Measurements from ENCODE around the gene SIVA1.

Gene SIVA1

DNA sequence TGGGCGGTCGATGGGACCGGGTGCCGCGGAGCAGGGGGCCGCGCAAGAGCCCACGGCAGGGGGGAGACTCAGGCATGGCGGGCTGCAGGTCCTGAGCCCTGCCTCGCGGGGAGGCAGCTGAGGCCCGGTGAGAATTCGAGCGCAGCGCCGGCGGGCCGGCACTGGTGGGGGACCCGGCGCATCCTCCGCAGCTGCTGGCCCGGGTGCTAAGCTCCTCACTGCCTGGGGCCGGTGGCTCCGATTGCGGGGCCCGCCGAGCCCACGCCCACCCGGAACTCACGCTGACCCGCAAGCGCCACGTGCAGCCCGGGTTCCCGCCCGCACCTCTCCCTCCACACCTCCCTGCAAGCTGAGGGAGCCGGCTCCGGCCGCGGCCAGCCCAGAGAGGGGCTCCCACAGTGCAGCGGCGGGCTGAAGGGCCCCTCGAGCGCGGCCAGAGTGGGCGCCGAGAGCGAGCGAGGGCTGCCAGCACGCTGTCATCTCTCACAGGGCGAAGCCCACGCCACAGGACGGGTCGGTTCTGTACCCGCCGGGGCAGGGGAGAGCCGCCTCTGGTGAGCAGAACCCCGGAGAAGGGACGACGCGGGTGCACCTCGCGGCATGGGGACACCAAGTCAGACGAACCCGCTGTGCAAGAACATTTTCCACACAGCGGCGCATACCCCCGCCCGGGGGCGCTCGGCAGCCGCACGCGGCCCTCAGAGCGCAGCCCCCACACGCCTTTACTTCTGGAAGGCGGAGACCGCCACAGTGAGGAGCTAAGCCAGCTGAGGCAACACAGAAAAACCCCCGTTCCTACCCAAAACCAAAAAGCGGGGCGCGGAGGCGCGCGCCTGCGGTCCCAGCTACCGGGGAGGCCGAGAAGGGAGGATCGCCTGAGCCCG lies 1.2 kb upstream of the SIVA1 start:
- DNase-seq (ENCODE audit: low read depth) = no peak

DNA sequence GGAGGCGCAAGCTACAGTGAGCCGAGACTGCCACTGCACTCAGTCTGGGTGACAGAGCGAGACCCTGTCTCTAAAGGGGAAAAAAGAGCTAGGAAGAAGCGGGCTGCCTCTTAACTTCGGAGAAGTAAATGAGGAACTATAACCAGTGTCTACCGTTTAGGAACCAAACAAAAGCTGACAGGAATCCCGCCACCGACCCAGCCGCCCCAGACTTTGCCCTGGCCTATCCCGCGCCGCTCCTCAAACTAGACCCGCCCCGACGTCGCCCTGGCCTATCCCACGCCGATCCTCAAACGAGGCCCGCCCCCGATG lies 568 bp upstream of the SIVA1 start:
- no peak for DNase-seq (ENCODE audit: low read depth)

DNA sequence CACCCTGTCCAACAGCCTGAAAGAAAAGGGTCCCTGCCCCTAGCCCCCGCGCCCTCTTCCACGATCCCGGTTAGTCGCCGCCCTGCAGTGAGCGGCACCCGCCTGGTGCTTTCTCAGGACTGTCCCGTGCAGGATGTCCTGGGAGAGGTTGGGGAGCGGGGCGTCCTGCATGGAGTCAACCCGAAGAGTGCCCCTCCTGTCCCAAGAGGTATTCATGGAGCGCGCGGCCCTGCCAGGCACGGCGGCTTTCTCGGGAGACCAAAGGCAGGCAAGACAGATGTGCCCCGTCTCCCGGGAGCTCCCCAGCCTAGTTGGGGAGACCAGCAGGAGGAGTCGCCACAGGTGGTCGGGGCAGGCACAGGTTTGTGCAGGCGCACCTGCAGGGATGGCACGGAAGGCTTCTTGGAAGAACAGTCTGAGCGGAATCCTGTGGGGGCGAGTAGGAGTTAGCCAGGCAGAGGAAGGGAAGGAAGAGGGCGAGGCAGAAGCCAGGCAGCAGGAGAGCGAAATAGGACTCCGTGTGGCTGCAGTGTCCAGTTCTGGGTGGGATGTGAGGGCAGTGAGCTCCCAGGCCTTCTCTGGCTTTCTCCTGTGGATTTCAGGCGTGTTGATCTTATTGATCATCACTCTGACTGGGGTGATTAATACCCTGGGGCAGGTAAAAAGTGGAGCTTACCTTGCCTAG lies 723 bp downstream of the SIVA1 start:
- DNase-seq (ENCODE audit: low read depth) = no peak

DNA sequence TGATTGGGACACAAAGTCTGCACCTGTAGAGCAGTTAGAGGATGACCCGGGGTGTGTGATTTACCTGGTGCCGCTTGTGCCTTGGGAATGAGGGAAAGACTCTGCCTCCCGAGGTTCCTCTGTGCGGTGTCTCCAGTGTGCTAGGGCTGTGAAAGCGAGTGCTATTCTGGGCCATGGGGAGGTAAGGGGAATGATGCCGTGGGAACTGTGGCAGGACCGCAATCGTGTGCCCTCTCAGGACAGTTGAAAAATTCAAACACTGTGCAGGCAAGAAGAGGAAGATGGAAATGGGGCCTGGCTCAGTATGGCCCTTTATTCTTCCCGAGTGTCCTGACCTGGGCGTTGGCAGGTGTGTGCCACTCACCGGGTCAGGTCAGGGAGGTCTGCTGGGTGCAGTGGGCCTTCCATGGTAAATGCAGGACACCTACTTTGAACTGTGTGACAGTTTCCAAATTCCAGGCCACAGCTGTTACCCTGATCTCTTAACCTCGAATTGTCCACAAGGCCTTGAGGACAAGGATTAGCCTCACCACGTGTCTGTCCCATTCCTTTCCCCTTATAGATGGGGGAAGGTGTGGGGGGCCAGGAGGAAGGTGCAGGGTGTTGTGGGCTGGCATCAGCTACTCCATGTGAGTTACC lies 1.4 kb downstream of the SIVA1 start:
- DNase-seq (ENCODE audit: low read depth) = no peak

DNA sequence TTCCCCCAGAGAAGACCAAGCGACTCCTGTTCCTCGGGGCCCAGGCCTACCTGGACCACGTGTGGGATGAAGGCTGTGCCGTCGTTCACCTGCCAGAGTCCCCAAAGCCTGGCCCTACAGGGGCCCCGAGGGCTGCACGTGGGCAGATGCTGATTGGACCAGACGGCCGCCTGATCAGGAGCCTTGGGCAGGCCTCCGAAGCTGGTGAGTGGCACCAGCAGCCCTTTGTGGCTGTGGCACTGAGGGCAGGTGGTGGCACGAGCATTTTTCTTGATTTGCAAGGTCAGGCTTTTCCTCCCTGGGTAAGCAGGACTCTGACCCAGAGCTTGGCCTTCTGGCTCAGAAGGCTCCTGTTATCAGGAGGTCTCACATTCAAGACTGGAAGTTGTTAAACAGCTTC lies 2.7 kb downstream of the SIVA1 start:
- no peak for DNase-seq (ENCODE audit: low read depth)

DNA sequence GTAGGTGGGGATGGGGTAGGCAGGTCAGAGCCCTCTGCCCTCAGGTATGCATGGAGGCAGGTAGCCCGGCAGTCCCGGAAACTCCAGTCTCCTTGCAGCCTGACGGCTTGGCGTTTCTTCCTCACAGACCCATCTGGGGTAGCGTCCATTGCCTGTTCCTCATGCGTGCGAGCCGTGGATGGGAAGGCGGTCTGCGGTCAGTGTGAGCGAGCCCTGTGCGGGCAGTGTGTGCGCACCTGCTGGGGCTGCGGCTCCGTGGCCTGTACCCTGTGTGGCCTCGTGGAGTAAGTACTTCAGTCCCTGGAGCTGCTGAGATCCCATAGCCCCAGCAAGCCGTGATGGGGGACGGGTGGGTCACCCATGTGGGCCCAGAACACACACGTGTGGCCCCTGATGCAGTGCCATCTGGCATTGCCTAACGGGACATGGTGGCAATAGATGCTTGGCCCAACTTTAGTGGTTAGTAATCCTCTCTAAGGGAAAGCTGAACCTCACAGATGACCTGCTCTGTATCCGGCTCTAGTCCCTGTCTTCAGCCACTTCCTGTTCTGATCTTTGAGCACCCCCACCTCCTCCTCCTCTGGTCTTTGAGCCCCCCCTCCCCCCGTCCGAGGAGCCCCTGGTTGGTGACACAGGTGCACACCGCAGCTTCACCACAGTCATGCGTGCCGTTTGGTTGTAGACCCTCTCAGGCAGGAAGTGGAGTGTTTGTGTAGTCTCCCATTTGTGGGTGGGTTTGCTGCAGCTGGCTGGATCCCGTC lies 3.7 kb downstream of the SIVA1 start:
- no peak for DNase-seq (ENCODE audit: low read depth)

DNA sequence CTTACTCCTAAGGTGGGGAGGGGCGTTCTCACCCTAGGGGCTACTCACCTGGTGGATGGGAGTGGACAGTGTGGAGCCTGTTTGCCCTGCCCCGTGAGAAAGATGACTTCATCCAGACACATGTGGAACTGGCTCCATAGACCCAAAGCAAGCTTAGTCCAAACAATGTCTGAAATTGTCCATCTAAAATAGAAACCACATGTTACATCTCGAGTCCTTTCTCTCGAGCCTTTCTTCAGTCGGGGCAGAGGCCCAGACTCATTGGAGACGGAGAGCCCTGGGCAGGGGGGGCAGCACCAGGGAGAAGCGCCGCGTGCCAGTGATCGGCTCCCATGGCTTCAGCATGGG lies 4.3 kb downstream of the SIVA1 start:
- DNase-seq (ENCODE audit: low read depth) = no peak

DNA sequence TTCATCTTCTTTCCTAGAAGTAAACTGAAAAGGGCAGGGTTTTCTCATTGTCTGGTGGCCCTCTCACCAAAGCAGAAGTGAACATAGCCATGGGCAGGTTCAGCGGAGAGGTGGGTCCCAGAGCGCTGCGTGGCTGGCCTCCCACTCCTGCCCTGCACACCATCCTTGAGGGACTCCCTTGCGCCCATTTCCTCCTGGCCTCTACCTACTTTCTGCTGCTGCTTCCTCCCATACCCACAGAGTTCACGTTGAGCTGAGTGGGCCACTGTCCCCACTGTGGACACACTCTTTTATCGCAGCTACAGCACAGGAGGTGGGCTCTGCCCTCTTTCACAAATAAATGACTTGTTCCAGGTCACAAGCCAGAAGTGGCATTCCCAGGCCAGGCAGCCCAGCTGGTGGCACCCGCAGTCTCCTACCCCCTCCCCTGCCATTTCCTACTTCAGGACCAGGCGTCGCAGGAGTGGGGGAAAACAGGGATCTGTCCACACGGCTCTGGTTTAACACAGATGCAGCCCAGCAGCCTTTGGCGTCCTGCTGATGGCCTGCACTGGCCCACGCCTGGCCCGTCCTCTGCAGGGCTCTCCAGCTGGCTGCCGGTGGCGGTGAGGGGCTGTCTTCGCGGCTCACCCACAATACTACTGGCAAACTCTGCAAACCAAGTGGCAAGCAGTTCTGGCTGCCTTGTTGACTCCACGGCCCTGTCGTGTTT lies 4.9 kb downstream of the SIVA1 start:
- DNase-seq (ENCODE audit: low read depth) = no peak

DNA sequence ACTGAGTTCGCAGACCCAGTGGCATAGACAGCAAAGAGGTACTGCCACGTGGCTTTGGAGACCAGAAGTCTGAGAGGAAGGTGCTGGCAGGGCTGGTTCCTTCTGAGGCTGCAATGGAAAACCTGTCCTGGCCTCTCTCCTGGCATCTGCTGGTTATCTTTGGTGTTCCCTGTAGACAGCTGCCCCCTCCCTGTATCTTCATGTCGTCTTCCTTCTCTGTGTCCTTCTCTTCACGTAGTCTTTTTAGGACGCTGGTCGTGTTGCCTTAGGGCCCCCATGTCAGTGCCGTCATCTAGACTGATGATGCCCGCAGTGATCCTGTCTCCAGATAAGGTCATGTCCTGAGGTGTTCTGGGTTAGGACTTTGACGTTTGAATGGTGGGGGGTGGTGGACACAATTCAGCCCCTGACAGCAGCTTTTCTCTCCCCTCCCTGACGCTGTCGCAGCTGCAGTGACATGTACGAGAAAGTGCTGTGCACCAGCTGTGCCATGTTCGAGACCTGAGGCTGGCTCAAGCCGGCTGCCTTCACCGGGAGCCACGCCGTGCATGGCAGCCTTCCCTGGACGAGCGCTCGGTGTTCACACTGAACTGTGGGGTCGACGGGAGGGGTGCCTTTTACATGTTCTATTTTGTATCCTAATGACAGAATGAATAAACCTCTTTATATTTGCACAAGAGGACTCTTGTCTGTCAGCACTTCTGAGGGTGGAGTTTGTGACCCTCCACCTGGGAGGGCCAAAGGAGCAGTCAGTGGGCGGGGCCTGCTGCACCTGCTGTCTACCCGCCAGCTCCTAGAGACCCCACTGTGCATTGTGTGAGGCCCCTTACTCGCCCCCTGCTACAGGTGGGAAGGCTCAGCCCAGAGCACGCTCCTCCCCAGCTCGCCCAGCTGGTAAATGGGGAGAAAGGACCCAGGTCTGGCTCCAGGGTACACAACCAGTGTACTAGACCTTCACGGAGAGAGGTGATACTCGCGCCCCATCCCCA lies 6.3 kb downstream of the SIVA1 start:
- no peak for DNase-seq (ENCODE audit: low read depth)

DNA sequence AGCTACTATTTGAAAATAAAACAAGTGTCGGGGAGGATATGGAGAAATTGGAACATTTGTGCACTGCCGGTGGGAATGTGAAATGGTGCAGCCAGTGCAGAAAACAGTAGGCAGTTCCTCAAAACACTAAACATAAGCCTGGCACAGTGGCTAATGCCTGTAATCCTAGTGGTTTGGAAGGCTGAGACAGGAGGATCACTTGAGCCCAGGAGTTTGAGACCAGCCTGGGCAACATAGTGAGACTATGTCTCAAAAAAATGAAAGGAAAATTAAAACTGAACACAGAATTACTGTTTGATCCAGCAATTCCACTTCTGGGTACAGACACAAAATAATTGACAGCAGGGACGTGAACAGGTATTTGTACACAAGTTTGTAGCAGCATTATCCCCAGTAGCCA lies 12.6 kb downstream of the SIVA1 start:
- DNase-seq (ENCODE audit: low read depth) = no peak

DNA sequence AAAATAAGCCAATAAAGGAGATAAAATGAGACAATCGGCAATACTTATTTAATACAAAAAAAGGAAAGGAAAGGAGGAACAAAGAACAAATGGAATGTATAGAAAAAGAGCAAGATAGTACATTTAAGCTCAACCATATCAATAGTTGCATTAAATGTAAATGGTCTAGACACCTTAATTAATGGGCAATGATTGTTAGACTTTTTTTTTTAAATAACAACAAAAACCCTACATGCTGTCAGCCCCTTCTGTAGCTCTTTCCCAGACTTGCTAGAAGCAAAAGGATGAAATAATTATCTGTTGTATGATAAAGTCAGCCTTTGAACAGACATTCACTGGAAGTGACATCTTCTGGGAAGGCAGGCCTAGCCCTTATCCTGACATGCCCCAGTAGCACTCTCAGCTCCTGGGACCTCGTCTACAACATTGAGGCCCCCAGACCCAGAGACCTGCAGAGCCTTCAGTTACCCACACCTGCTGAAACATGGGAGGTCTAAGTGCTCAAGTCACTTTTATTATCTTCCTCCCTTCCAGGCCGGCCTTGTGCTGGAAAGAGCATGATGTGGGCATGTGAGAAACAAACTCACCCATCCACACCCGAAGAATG lies 13.4 kb downstream of the SIVA1 start:
- DNase-seq (ENCODE audit: low read depth) = no peak

DNA sequence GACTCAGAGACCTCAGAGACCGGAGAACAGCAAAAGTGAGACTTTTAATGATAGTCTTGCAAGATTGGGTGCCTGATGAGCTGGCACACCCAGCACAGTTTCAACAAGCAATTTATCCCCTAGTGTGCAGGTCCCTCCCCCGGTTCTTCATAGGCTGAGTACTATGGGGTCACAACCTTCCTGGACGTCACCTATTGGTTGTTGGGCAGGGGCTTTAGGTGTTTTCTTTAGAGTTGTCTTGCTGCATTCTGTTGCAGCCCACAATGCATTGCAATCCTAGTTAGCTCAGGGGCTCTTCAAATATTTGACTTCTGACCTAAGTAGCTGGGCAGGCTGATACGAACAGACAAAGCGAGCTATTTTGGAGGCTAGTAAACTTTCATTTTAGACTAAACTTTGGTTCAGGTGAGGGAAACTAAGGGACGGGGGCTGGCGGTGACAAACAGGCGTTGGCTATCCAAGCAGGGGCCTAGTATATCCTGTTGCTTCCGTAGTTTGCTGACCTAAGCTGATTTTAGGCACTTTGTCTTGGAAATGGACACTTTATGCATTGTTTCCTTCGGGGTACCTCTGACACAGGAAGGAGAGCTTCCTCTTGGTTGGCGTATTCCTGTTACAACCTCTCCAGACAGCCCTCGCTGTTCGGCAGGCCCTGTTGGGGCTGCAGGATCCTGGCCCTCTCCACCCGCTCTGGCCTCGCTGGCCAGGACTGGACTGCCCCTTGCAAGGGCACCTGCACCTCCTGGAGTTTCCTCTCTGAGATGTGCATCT lies 14.1 kb downstream of the SIVA1 start:
- DNase-seq (ENCODE audit: low read depth) = no peak

DNA sequence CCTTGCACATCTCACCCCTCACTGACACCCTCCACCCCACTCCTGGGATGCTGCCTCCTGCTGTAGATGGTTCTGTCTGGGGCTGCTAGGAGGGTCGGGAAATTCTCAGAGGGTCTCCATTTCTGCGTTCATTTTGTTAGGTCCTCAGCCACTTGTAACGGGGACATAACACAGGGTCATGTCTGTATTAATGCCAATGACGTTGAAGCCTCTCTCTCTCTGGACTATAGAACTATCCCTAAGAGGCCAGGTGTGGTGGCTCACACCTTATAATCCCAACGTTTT lies 14.6 kb downstream of the SIVA1 start:
- DNase-seq (ENCODE audit: low read depth) = no peak

DNA sequence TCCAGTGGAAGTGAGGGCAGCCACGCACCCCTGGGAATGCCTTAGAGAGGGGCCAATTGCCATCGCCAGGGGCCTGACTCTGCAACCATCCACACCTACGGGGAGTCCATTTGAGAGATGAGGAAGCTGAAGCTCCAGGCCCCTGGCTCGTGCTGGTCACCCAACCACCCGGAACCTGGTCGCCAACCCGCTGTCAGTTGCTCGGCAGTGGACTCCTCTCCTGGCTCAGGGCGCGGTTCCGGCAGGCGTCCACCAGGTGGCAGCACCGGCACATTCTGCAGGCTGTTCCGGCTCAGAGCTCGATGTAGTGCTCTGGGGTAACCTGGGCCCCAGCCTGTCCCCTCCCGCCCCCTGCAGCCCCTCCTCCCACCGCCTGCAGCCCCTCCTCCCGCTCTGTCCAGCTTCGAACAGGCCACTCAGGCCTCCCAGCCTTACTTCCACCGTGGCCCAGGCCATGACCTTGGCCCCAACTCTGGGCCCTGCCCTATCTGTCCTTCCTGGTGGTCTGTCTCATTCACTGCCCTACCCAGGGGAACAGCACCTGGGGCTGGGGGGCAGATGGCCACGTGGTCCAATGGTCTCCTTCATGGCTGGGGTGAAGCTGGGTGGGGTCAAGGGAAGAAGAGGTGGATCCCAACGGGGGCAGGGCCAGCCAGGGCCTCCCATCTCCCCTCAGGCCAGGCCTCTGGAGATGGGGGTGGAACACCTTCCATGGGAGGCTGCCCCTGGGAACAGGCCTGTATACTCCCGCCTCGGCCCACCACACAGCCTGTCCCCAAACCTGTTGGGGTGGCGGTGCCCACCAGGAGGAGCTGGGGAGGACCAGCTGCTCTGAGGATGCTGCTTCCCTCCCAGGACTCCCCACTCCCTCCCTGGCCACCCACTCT lies 15.7 kb downstream of the SIVA1 start:
- DNase-seq (ENCODE audit: low read depth) = peak; percentile 65

DNA sequence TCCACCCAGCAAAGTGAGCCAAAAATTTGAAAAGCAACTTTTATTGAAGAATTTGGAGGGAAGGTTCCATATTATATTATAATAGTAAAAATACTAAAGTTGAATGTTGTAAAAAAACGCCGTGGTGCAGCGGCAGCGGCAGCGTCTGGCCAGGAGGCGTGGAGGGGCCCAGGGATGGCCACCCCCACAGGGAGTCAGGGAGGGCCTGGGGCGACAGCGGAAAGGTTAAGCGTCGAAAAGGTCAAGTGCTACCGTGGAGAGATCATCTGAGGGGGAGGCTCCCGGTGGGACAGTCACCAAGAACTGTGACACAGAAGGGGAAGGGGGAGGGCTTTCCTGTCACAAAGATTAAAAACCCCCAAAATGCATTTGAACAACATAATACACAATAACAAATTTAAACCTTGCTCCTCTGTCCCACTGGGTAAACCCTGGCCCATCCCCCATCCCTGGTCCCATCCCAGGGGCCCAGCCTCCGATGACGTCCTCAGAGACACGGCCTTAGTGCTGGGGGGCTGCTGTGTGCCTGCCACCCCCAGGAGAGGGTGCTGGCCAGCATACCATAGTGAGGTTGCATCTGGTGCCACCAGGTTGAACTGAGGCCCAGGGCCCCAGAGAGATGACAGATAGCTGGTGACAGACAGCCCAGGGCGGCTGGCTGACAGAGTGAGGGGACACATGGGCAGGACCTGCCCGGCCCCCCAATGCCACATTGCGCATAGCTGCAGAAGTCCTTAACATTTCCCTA lies 16.6 kb downstream of the SIVA1 start:
- no peak for DNase-seq (ENCODE audit: low read depth)

DNA sequence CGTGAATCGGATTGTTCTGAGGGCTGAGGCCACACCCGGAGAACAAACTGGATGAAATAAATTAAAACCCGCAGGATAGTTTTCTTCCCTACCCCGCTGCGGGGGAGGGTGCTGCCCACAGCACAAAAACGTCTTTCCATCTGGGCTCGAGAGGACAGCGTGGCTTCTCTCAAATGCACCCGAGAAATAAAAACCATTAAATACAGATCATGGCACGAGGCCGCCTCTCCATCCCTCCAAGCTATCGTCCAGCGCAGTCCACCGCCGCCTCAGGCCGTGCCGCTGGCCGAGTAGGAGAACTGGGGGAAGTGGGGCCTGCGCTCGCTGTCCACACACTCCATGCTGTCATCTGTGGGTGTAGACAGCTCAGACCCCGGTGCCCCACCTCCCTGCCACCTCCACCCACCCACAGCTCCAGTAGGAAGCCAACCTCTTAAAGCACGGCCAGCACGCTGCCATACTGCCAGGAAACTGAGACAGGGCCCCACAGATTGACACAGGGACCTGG lies 17.2 kb downstream of the SIVA1 start:
- DNase-seq (ENCODE audit: low read depth) = no peak

DNA sequence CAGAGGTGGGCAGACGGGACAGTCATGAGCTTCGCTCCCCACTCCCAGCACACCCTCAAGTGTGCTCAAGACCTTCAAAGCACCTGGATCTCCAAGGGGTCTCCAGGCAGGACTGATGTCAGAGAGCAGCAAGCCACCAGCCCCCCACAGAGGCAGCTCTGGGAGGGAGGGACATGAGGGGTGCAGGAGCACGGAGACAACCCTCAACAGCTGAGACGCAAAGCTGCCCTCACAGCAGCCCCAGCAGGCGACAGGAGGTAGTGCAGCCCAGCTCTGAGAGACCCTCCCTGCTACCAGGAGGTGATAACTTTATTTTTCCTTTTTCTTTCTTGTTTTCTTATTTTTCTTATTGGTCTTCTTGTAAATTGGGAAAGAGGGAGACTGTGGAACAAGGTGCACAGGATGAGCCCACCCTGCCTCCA lies 17.9 kb downstream of the SIVA1 start:
- no peak for DNase-seq (ENCODE audit: low read depth)

DNA sequence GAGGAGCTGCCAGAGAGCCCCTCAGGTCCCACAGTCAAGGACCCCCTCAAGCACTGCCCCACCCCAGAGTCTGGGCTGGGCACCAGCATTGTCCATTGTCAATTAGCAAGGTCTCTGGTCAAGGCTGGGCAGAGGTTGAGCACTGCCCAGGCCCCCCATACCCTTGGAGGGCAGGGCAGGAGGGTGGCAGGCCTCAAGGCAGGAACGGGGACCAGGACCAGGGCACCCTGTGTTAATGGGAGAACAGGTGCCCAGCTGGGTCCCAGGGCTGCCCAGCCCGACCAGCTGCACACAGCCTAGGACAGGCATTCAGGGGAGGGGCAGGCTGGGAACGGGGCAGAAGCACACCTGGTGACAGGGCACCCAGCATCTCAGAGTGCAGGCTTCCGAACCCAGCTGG lies 18.4 kb downstream of the SIVA1 start:
- no peak for DNase-seq (ENCODE audit: low read depth)

Data from T-helper 22 cell (primary cell).